Esophagus muscularis mucosa (tissue), 4 donors: ENCODE results near the gene MBD5.

ENCODE experiments used
- EP300 ChIP-seq: sonication (generic); formaldehyde crosslinking; IDR thresholded peaks from one replicate; pipeline ENCODE4 v1.6.1; 2017; ENCODE audit warnings: antibody characterized with exemption
- POLR2A ChIP-seq: fragments of 450-650 bp; IDR thresholded peaks from one replicate; pipeline ENCODE4 v1.6.1; 2017; ENCODE audit warnings: antibody characterized with exemption, moderate library complexity, mild to moderate bottlenecking, low read depth
- POLR2AphosphoS5 ChIP-seq, 2 donors: sonication (generic); formaldehyde crosslinking; IDR thresholded peaks; one replicate each; pipeline ENCODE4 v1.6.1; 2017; ENCODE audit warnings: antibody characterized with exemption in 2 of 2
- TF ChIP-seq, protein P1 (sequence below), 3 experiments: fragments of 200-600 bp in 2 of 3; fragments of 450-650 bp in 1 of 3; sonication (generic) in 2 of 3; IDR thresholded peaks; one replicate each; pipeline ENCODE4 v1.5.1; 2017 to 2019; ENCODE audit warnings: antibody characterized with exemption in 3 of 3, mild to moderate bottlenecking in 2 of 3, moderate library complexity in 1 of 3

- TF ChIP-seq, protein P1, sequence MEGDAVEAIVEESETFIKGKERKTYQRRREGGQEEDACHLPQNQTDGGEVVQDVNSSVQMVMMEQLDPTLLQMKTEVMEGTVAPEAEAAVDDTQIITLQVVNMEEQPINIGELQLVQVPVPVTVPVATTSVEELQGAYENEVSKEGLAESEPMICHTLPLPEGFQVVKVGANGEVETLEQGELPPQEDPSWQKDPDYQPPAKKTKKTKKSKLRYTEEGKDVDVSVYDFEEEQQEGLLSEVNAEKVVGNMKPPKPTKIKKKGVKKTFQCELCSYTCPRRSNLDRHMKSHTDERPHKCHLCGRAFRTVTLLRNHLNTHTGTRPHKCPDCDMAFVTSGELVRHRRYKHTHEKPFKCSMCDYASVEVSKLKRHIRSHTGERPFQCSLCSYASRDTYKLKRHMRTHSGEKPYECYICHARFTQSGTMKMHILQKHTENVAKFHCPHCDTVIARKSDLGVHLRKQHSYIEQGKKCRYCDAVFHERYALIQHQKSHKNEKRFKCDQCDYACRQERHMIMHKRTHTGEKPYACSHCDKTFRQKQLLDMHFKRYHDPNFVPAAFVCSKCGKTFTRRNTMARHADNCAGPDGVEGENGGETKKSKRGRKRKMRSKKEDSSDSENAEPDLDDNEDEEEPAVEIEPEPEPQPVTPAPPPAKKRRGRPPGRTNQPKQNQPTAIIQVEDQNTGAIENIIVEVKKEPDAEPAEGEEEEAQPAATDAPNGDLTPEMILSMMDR (IDR thresholded peaks at IDR 0.05): no peak
- TF ChIP-seq POLR2AphosphoS5 (IDR thresholded peaks at IDR 0.05) (no peak), POLR2A (no peak), EP300 (no peak)
Observed at GRCh38 chr2:148022882-148023281, 2.0 kb downstream of the MBD5 start.
